Stimulated activated CD8-positive, alpha-beta memory T cell treated with anti-CD3 and anti-CD28 coated beads, Interleukin-2, amount 100 ng/mL, for 48 hours (primary cell): ENCODE measurements around the gene PSG6.
"Not testable (repeated sequence)": the region's sequence is repeated elsewhere in the genome, so short reads cannot be mapped to it uniquely, and the experiment has no call there.

ENCODE experiments used
- DNase-seq, 2 donors: peaks; one replicate each; pipeline ENCODE4 v3.0.0-alpha.2; 2020; ENCODE audit warnings: low read depth in 2 of 2

Gene PSG6

DNA sequence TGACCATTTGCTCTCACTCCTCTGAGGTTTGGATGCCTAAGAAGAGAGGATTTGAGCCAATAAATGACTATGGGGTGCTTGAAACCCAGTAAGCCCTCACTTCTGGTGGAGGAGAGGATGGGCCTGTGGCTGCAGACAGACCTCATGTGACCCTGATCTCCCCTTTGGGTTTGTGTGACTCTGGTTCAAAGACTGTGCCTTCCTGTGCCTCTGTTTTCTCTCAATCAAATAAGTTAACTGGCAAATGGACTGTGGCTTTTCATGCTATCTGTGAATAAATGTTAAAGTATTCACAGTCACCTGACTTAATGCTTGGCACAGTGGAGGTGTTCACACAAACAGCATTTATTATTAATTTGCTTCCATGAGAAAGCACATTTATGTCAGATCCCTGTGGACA lies 64.9 kb downstream of the PSG6 start:
- DNase-seq, result not testable (repeated sequence)
